Lung (tissue), 12 donors: ENCODE data around the gene TTC9B. TPM values are rescaled to one million over a fixed set of nuclear protein-coding genes. Genes with fewer than 3 reads are reported as not detected.

Experiments used
- ATAC-seq: fragments of 200-7000 bp; cut with Tn5 transposase; one replicate; pipeline ENCODE4 v1.9.1; 2020; ENCODE audit warnings: moderate number of reproducible peaks; ENCODE audit not compliant: insufficient read depth, low FRiP score
- DNase-seq, 3 donors: peaks; one replicate each; pipeline ENCODE4 v3.0.0-alpha.2; 2013 to 2017
- H3K27ac ChIP-seq, 2 donors: one replicate each; pipeline ENCODE4 v1.5.1; 2013; ENCODE audit warnings: mild to moderate bottlenecking in 2 of 2, moderate library complexity in 2 of 2, control low read depth in 1 of 2, inconsistent platforms in 1 of 2, low read depth in 1 of 2, low read length in 1 of 2
- H3K27me3 ChIP-seq, 3 donors: one replicate each; pipeline ENCODE4 v1.5.1; 2013; ENCODE audit warnings: low read length in 2 of 3; ENCODE audit not compliant: control insufficient read depth in 3 of 3, insufficient read depth in 3 of 3
- H3K36me3 ChIP-seq, 4 donors: one replicate each; pipeline ENCODE4 v1.5.1; 2013; ENCODE audit warnings: low read length in 4 of 4, mild to moderate bottlenecking in 1 of 4, moderate library complexity in 1 of 4; ENCODE audit not compliant: control insufficient read depth in 4 of 4, insufficient read depth in 4 of 4
- H3K4me1 ChIP-seq, 5 donors: one replicate each; pipeline ENCODE4 v1.5.1; 2013; ENCODE audit warnings: low read length in 5 of 5, mild to moderate bottlenecking in 2 of 5, moderate library complexity in 1 of 5; ENCODE audit not compliant: control insufficient read depth in 5 of 5, insufficient read depth in 5 of 5
- H3K4me3 ChIP-seq: one replicate; pipeline ENCODE4 v1.5.1; 2013; ENCODE audit warnings: mild to moderate bottlenecking, control low read depth, moderate library complexity
- H3K9ac ChIP-seq, 2 donors: one replicate each; pipeline ENCODE4 v1.5.1; 2013; ENCODE audit warnings: low read length in 2 of 2, control low read depth in 1 of 2; ENCODE audit not compliant: insufficient read depth in 1 of 2
- H3K9me3 ChIP-seq, 4 donors: one replicate each; pipeline ENCODE4 v1.5.1; 2013; ENCODE audit warnings: low read length in 3 of 4, mild to moderate bottlenecking in 1 of 4, moderate library complexity in 1 of 4; ENCODE audit not compliant: control insufficient read depth in 4 of 4, insufficient read depth in 3 of 4
- WGBS, 2 donors: extraction: QIAGEN DNeasy Blood & Tissue Kit; methylation state at CpG; one replicate each; pipeline ENCODE4 v1.1.7; 2013; 5-methylcytosine and 5-hydroxymethylcytosine counted together
- polyA plus RNA-seq, 2 donors: library from polyadenylated mRNA; stranded (reverse); fragments of 200-250 nt; gene quantifications; one replicate each; pipeline ENCODE4 v1.2.1, GENCODE V29; 2013
- total RNA-seq, 2 donors: library from RNA; depleted of rRNA in 1 of 2; stranded (reverse); fragments of >200 nt in 1 of 2; gene quantifications; one replicate each; pipeline ENCODE4 v1.2.1, GENCODE V29; 2014 to 2021
- TF ChIP-seq, protein P1 (sequence below): IDR thresholded peaks from 2 replicates; pipeline ENCODE4 v1.5.1; 2012; ENCODE audit warnings: mild to moderate bottlenecking; ENCODE audit errors: control extremely low read depth, extremely low read depth
- donor health status: control.
- donor health status: control.
- donor health status: Bipolar disorder and iron deficiency.
- donor health status: healthy.
- donor health status: DM: yes; HTN: yes; CAD: no.

TTC9B gene
- total and polyA plus RNA-seq, 4 donors, result not detected

DNA sequence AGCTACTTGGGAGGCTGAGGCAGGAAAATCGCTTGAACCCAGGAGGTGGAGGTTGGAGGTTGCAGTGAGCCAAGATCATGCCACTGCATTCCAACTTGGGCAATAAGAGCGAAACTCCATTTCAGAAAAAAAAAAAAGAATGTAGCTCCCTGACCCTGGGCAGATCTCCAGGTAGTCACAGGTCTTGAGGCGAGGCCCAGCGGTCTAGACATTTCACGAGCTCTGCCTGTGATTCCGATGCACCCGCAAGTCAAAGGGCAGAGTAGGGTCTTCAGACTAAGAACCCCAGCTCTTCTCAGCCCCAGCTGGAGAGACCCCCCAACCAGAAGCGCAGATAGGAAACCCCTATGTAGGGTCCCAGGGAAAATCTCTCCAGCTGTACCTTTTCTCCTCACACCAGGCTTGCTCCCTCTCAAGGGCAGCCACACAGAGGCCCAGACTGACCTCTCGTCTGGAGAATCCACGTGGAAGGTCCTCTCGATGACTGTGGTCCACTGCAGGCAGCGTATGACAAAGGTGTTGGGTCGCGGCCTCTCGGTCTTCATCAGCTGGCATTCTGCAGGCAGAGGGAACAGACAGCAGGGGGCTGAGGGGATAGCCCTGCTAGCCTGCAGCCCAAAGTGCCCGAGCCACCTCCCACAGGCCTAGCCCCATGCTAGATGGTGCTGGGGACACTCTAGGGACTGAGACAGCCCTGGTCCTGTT is 36.7 kb upstream of the TTC9B start:
- H3K36me3 ChIP-seq, result peaks cover 3 to 36% (median 17%) of the 10 kb centered on the region in 4 donors

DNA sequence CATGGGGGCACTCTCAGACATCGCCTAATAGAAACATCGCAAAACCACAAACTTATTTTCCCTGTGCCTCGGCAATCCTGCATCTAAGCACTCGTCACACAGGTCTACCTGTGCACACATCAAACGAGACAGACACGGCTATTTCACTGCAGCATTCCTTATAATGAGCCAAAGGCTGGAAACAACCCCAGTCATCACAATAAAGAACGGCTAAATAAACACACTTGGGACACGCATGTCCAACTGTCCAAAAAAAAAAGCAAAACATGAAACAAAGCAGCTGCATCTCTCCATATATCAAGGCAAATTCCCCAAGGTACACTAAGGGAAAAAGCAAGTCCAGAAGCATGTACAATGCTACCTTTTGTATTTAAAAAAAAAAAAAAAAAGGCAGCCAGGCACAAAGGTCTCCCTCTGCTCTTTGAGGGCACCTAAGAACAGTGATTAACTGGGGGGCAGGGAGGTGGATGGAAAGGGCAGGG is 35.5 kb upstream of the TTC9B start:
- WGBS, 2 donors, result 81 to 87% methylated on average over 8 of the region's 8 CpGs
- peaks cover 3 to 40% (median 18%) of the 10 kb centered on the region in 4 donors for H3K36me3 ChIP-seq

More for the DNA sequence above, 36.7 kb upstream of the TTC9B start:
- no peak for ATAC-seq
- Histone ChIP-seq H3K9ac (no peak overlapping the region), H3K4me3 (no peak overlapping the region), H3K27me3 (no peaks in the 10 kb centered on the region), H3K9me3 (peaks cover 0 to 2% (median 0%) of the 10 kb centered on the region in 4 donors), H3K4me1 (peaks cover 0 to 3% (median 0%) of the 10 kb centered on the region in 5 donors), H3K27ac (no peak overlapping the region)
- 95 to 97% methylated on average over 16 of the region's 16 CpGs for WGBS, 2 donors
- TF ChIP-seq, protein P1, sequence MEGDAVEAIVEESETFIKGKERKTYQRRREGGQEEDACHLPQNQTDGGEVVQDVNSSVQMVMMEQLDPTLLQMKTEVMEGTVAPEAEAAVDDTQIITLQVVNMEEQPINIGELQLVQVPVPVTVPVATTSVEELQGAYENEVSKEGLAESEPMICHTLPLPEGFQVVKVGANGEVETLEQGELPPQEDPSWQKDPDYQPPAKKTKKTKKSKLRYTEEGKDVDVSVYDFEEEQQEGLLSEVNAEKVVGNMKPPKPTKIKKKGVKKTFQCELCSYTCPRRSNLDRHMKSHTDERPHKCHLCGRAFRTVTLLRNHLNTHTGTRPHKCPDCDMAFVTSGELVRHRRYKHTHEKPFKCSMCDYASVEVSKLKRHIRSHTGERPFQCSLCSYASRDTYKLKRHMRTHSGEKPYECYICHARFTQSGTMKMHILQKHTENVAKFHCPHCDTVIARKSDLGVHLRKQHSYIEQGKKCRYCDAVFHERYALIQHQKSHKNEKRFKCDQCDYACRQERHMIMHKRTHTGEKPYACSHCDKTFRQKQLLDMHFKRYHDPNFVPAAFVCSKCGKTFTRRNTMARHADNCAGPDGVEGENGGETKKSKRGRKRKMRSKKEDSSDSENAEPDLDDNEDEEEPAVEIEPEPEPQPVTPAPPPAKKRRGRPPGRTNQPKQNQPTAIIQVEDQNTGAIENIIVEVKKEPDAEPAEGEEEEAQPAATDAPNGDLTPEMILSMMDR, result no peak
- no peak for DNase-seq

DNA sequence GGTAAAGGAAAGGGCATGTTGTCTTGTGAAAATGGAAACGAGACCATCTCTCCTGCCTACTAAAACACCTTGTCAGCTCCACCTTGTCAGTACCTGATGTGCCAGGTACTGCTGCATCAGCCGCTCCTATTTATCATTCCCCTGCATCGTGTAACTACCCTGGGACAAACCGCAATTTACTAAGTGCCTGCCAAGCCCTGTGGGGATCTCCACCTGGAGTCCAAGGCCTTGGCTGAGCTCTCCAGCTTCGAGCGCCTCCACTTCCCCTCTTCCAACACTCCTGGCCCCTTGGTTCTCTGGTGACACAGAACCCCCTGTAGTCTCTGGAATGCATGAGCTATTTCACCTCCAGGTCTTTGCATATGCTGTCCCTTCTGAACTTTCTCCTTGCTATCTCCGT is 34.2 kb upstream of the TTC9B start:
- no peak for DNase-seq
- peaks cover 0 to 2% (median 0%) of the 10 kb centered on the region in 4 donors for H3K9me3 ChIP-seq
- no peak for ATAC-seq
- peaks cover 3 to 40% (median 18%) of the 10 kb centered on the region in 4 donors for H3K36me3 ChIP-seq
- 86 to 93% methylated on average over 7 of the region's 7 CpGs for WGBS, 2 donors
- H3K27me3 ChIP-seq, result no peaks in the 10 kb centered on the region
- H3K4me3 ChIP-seq, result no peak overlapping the region
- no peak overlapping the region for H3K9ac ChIP-seq
- no peak overlapping the region for H3K27ac ChIP-seq
- peaks cover 0 to 7% (median 0%) of the 10 kb centered on the region in 5 donors for H3K4me1 ChIP-seq
- TF ChIP-seq, protein P1, result no peak

More for the DNA sequence above, 35.5 kb upstream of the TTC9B start:
- H3K4me3 ChIP-seq, result no peak overlapping the region
- no peaks in the 10 kb centered on the region for H3K27me3 ChIP-seq
- TF ChIP-seq, protein P1, result no peak
- peaks cover 0 to 2% (median 0%) of the 10 kb centered on the region in 4 donors for H3K9me3 ChIP-seq
- ATAC-seq (no peak), DNase-seq (no peak)
- H3K27ac ChIP-seq, result no peak overlapping the region
- H3K4me1 ChIP-seq, result peaks cover 0 to 3% (median 0%) of the 10 kb centered on the region in 5 donors
- no peak overlapping the region for H3K9ac ChIP-seq
